ENCODE results near the gene SAP30BP.

The SAP30BP gene

GRCh38 chr17:75736173-75736835 is 69.2 kb downstream of the SAP30BP start:
- TF ChIP-seq ZC3H10 (CRISPR knock-in tag; IDR thresholded peaks at IDR 0.05) (no peak), GLIS3 (CRISPR knock-in tag; IDR thresholded peaks at IDR 0.05) (no peak), PATZ1 (CRISPR knock-in tag; IDR thresholded peaks at IDR 0.05; ENCODE audit: borderline replicate concordance) (no peak), PPARA (CRISPR knock-in tag; IDR thresholded peaks at IDR 0.05; ENCODE audit: borderline replicate concordance) (no peak), TOX (CRISPR knock-in tag; IDR thresholded peaks at IDR 0.05; ENCODE audit: borderline replicate concordance) (no peak), CREB5 (CRISPR knock-in tag; IDR thresholded peaks at IDR 0.05; ENCODE audit: low read depth) (no peak), SNAI2 (CRISPR knock-in tag; IDR thresholded peaks at IDR 0.05) (no peak), ZFP30 (CRISPR knock-in tag; IDR thresholded peaks at IDR 0.05) (no peak), ESRRG (CRISPR knock-in tag; IDR thresholded peaks at IDR 0.05) (no peak), ISL1 (CRISPR knock-in tag; IDR thresholded peaks at IDR 0.05) (no peak), RARB (CRISPR knock-in tag; IDR thresholded peaks at IDR 0.05) (no peak), CSRNP3 (CRISPR knock-in tag; IDR thresholded peaks at IDR 0.05) (no peak), TCF4 (CRISPR knock-in tag; IDR thresholded peaks at IDR 0.05; ENCODE audit: borderline replicate concordance) (no peak), ZNF8 (CRISPR knock-in tag; IDR thresholded peaks at IDR 0.05) (no peak), CSDC2 (CRISPR knock-in tag; IDR thresholded peaks at IDR 0.05) (no peak), ARNTL (CRISPR knock-in tag; IDR thresholded peaks at IDR 0.05; ENCODE audit: borderline replicate concordance, low read depth) (no peak), TSHZ2 (CRISPR knock-in tag; IDR thresholded peaks at IDR 0.05) (no peak), ZFP3 (CRISPR knock-in tag; IDR thresholded peaks at IDR 0.05) (no peak), POU6F1 (CRISPR knock-in tag; IDR thresholded peaks at IDR 0.05; ENCODE audit: borderline replicate concordance, low read depth) (no peak), BACH2 (CRISPR knock-in tag; IDR thresholded peaks at IDR 0.05; ENCODE audit: borderline replicate concordance) (no peak)
- no peak for ATAC-seq

- TF ChIP-seq GLIS3 (CRISPR knock-in tag; IDR thresholded peaks at IDR 0.05): no peak
- no peak for TF ChIP-seq TSHZ2 (CRISPR knock-in tag; IDR thresholded peaks at IDR 0.05)
- no peak for TF ChIP-seq CSDC2 (CRISPR knock-in tag; IDR thresholded peaks at IDR 0.05)
- TF ChIP-seq CREB5 (CRISPR knock-in tag; IDR thresholded peaks at IDR 0.05; ENCODE audit: low read depth): no peak
- TF ChIP-seq ARNTL (CRISPR knock-in tag; IDR thresholded peaks at IDR 0.05; ENCODE audit: borderline replicate concordance, low read depth): no peak
- no peak for TF ChIP-seq CSRNP3 (CRISPR knock-in tag; IDR thresholded peaks at IDR 0.05)
- no peak for TF ChIP-seq ZNF8 (CRISPR knock-in tag; IDR thresholded peaks at IDR 0.05)
- no peak for TF ChIP-seq SNAI2 (CRISPR knock-in tag; IDR thresholded peaks at IDR 0.05)
- no peak for ATAC-seq
Measured at GRCh38 chr17:75737133-75737962, 70.2 kb downstream of the SAP30BP start.
